HepG2 (cell line): ENCODE results near the gene TWNK. TPM values are rescaled to one million over a fixed set of nuclear protein-coding genes. Genes with fewer than 3 reads are reported as not detected.

Source experiments
- CSRNP1 ChIP-seq: sonication (generic); formaldehyde crosslinking; IDR thresholded peaks from 2 replicates; pipeline ENCODE4 v1.8.1; 2023; ENCODE audit warnings: mild to moderate bottlenecking, missing genetic modification reagents
- ETS1 ChIP-seq: sonication (generic); formaldehyde crosslinking; IDR thresholded peaks from 2 replicates; pipeline ENCODE4 v1.4.0; 2020; ENCODE audit warnings: missing genetic modification reagents
- MAF1 ChIP-seq: sonication (generic); formaldehyde crosslinking; IDR thresholded peaks from 2 replicates; pipeline ENCODE4 v1.5.0; 2020; ENCODE audit warnings: missing genetic modification reagents, borderline replicate concordance
- MAFG ChIP-seq: sonication (generic); formaldehyde crosslinking; IDR thresholded peaks from 2 replicates; pipeline ENCODE4 v1.5.1; 2020; ENCODE audit warnings: mild to moderate bottlenecking, missing genetic modification reagents
- NBN ChIP-seq: fragments of 450-650 bp; conservative IDR thresholded peaks from 2 replicates; pipeline ENCODE4 v1.6.1; 2017
- RBM39 ChIP-seq: fragments of 200-400 bp; formaldehyde crosslinking; IDR thresholded peaks from one replicate; pipeline ENCODE4 v1.6.1; 2018; ENCODE audit warnings: antibody characterized with exemption, mild to moderate bottlenecking, low read depth, low read length; ENCODE audit not compliant: poor library complexity, severe bottlenecking
- RFX5 ChIP-seq: IDR thresholded peaks from 2 replicates; pipeline ENCODE4 v1.6.1; 2011; ENCODE audit warnings: low read depth, low read length, improper control_type of control experiment
- RORA ChIP-seq: sonication (generic); formaldehyde crosslinking; IDR thresholded peaks from 2 replicates; pipeline ENCODE4 v1.5.0; 2020; ENCODE audit warnings: mild to moderate bottlenecking, missing genetic modification reagents, moderate library complexity
- SNRNP70 ChIP-seq: fragments of 200-400 bp; formaldehyde crosslinking; IDR thresholded peaks from 2 replicates; pipeline ENCODE4 v1.6.1; 2017; ENCODE audit warnings: mild to moderate bottlenecking, low read depth, low read length, moderate library complexity
- SOX6 ChIP-seq, 2 experiments: fragments of 450-650 bp in 1 of 2; sonication (generic) in 1 of 2; formaldehyde crosslinking in 1 of 2; IDR thresholded peaks; 2 replicates each; pipeline versions ENCODE4 v1.4.0 to v1.6.1; 2017 to 2020; ENCODE audit warnings: antibody characterized with exemption in 1 of 2, mild to moderate bottlenecking in 1 of 2, missing genetic modification reagents in 1 of 2
- SRSF4 ChIP-seq: fragments of 200-400 bp; formaldehyde crosslinking; IDR thresholded peaks from one replicate; pipeline ENCODE4 v1.6.1; 2018; ENCODE audit warnings: mild to moderate bottlenecking, low read depth, low read length, moderate library complexity; ENCODE audit not compliant: poor library complexity, severe bottlenecking
- TCF12 ChIP-seq, 2 experiments: fragments of 450-650 bp in 1 of 2; sonication (generic) in 1 of 2; formaldehyde crosslinking in 1 of 2; IDR thresholded peaks; 2 replicates each; pipeline versions ENCODE4 v1.6.1 to v1.8.0; 2017 to 2022; ENCODE audit warnings: antibody characterized with exemption in 1 of 2, mild to moderate bottlenecking in 1 of 2, missing genetic modification reagents in 1 of 2, moderate library complexity in 1 of 2
- TEF ChIP-seq: sonication (generic); formaldehyde crosslinking; IDR thresholded peaks from 2 replicates; pipeline ENCODE4 v1.5.0; 2020; ENCODE audit warnings: missing genetic modification reagents
- ZNF18 ChIP-seq: sonication (generic); formaldehyde crosslinking; IDR thresholded peaks from 2 replicates; pipeline ENCODE4 v1.8.0; 2022; ENCODE audit warnings: mild to moderate bottlenecking, missing genetic modification reagents; ENCODE audit not compliant: insufficient replicate concordance
- ZNF362 ChIP-seq: sonication (generic); formaldehyde crosslinking; IDR thresholded peaks from 2 replicates; pipeline ENCODE4 v1.4.0; 2020; ENCODE audit warnings: missing genetic modification reagents, mild to moderate bottlenecking, borderline replicate concordance
- ZNF432 ChIP-seq: sonication (generic); formaldehyde crosslinking; IDR thresholded peaks from 2 replicates; pipeline ENCODE4 v1.5.0; 2020; ENCODE audit warnings: missing genetic modification reagents, mild to moderate bottlenecking, borderline replicate concordance
- ZNF510 ChIP-seq: sonication (generic); formaldehyde crosslinking; IDR thresholded peaks from 2 replicates; pipeline ENCODE4 v1.4.0; 2020; ENCODE audit warnings: low read depth, mild to moderate bottlenecking, missing genetic modification reagents
- ZNF572 ChIP-seq: sonication (generic); formaldehyde crosslinking; IDR thresholded peaks from 2 replicates; pipeline ENCODE4 v1.5.1; 2020; ENCODE audit warnings: mild to moderate bottlenecking, missing genetic modification reagents
- ZNF580 ChIP-seq: IDR thresholded peaks from 2 replicates; pipeline ENCODE4 v1.6.1; 2016; ENCODE audit warnings: low read depth, borderline replicate concordance
- ZNF766 ChIP-seq: sonication (generic); formaldehyde crosslinking; IDR thresholded peaks from 2 replicates; pipeline ENCODE4 v1.5.0; 2020; ENCODE audit warnings: missing genetic modification reagents, borderline replicate concordance
- ZNF775 ChIP-seq: sonication (generic); formaldehyde crosslinking; IDR thresholded peaks from 2 replicates; pipeline ENCODE4 v1.4.0; 2020; ENCODE audit warnings: missing genetic modification reagents, mild to moderate bottlenecking, moderate library complexity, borderline replicate concordance
- polyA plus RNA-seq, 8 experiments: library from polyadenylated mRNA; depleted of rRNA in 3 of 8; stranded (reverse) in 7 of 8; unstranded in 1 of 8; fragments of >200 nt; fragmentation: Illumina TruSeq in 4 of 8; extraction: Trizol in 4 of 8; gene quantifications; 2 replicates each; pipeline versions ENCODE4 v1.2.1 to v1.2.3, GENCODE V29; 2011 to 2016; ENCODE audit warnings: low read depth in 4 of 8, missing spikeins in 1 of 8, mixed read lengths in 1 of 8; ENCODE audit not compliant: insufficient read depth in 1 of 8
- total RNA-seq, 5 experiments: library from RNA; depleted of rRNA; stranded (reverse); fragments of >200 nt; fragmentation: Illumina TruSeq; extraction: Trizol; gene quantifications; 2 replicates each; pipeline ENCODE4 v1.2.3, GENCODE V29; 2016; ENCODE audit warnings: low read depth in 1 of 5

Gene TWNK
- total and polyA plus RNA-seq, 2 of the 13 experiments (the other 11 are each of a cell fraction or from before 2014, with no cell fraction given): 10.7 to 16.5 TPM

- TF ChIP-seq CSRNP1 (CRISPR knock-in tag): peak; percentile 75; the same call in 1 of the 2 replicates
- TF ChIP-seq SNRNP70: no peak
- TF ChIP-seq SOX6 (IDR thresholded peaks at IDR 0.05): no peak
- peak; percentile 63 for TF ChIP-seq SOX6 (CRISPR knock-in tag; IDR thresholded peaks at IDR 0.05)
- no peak for TF ChIP-seq NBN
- TF ChIP-seq RBM39: no peak
- no peak for TF ChIP-seq MAF1 (CRISPR knock-in tag)
- no peak for TF ChIP-seq ETS1 (CRISPR knock-in tag)
- no peak for TF ChIP-seq SRSF4
- TF ChIP-seq RFX5: no peak
- no peak for TF ChIP-seq TEF (CRISPR knock-in tag)
- TF ChIP-seq ZNF18 (CRISPR knock-in tag): no peak
- no peak for TF ChIP-seq ZNF775 (CRISPR knock-in tag)
- TF ChIP-seq ZNF580 (CRISPR knock-in tag): 0 out of 2 replicates have a peak, but pooled peaks have one; percentile 56
- no peak for TF ChIP-seq ZNF362 (CRISPR knock-in tag)
- TF ChIP-seq RORA (CRISPR knock-in tag): no peak
- TF ChIP-seq ZNF766 (CRISPR knock-in tag): no peak
- no peak for TF ChIP-seq ZNF510 (CRISPR knock-in tag)
- TF ChIP-seq TCF12 (IDR thresholded peaks at IDR 0.05): no peak
- TF ChIP-seq TCF12 (CRISPR knock-in tag; IDR thresholded peaks at IDR 0.05): peak; percentile 58; the same call in 1 of the 2 replicates
- no peak for TF ChIP-seq MAFG (CRISPR knock-in tag)
- TF ChIP-seq ZNF432 (CRISPR knock-in tag): no peak
- no peak for TF ChIP-seq ZNF572 (CRISPR knock-in tag)
Measured at GRCh38 chr10:101018600-101019439, 31.5 kb downstream of the TWNK start (continued).
